ENCODE measurements around the gene ZNF407. TPM values are rescaled to one million over a fixed set of nuclear protein-coding genes. Genes with fewer than 3 reads are reported as not detected.

Gene ZNF407
- total and polyA plus RNA-seq, 9 donors: 5.3 to 22.3 (median 18.7) TPM

- H3K4me3 ChIP-seq: no peak overlapping the region
- H3K27me3 ChIP-seq: no peaks in the 10 kb centered on the region
- H3K27ac ChIP-seq: no peak overlapping the region
- H3K36me3 ChIP-seq: no peaks in the 10 kb centered on the region
- intact Hi-C loops (cut with DNase I): no loop called here
- H3K9me3 ChIP-seq: no peaks in the 10 kb centered on the region
- DNase-seq: no peak
- 89 to 92% (median 91%) methylated on average over 5 of the region's 5 CpGs for WGBS, 3 donors
- H3K4me1 ChIP-seq (ENCODE audit: insufficient read depth): peaks cover 11% of the 10 kb centered on the region
- TF ChIP-seq POLR2A (IDR thresholded peaks at IDR 0.05): no peak
- TF ChIP-seq CTCF (IDR thresholded peaks at IDR 0.05): no peak
- no peak for TF ChIP-seq EP300 (IDR thresholded peaks at IDR 0.05)
Measured at GRCh38 chr18:75008186-75008585, 410.5 kb downstream of the ZNF407 start.

GRCh38 chr18:75009296-75009695 is 411.6 kb downstream of the ZNF407 start:
- intact Hi-C loops (cut with DNase I): no loop called here
- H3K4me1 ChIP-seq (ENCODE audit: insufficient read depth): peaks cover 7% of the 10 kb centered on the region
- no peak overlapping the region for H3K4me3 ChIP-seq
- H3K27me3 ChIP-seq: no peaks in the 10 kb centered on the region
- 45 to 48% (median 47%) methylated on average over 2 of the region's 2 CpGs for WGBS, 3 donors
- H3K9me3 ChIP-seq: no peaks in the 10 kb centered on the region
- DNase-seq: no peak
- no peak overlapping the region for H3K27ac ChIP-seq
- H3K36me3 ChIP-seq: no peaks in the 10 kb centered on the region
- TF ChIP-seq CTCF (IDR thresholded peaks at IDR 0.05): no peak
- no peak for TF ChIP-seq POLR2A (IDR thresholded peaks at IDR 0.05)
- no peak for TF ChIP-seq EP300 (IDR thresholded peaks at IDR 0.05)

GRCh38 chr18:75009878-75010277 is 412.2 kb downstream of the ZNF407 start:
- TF ChIP-seq POLR2A (IDR thresholded peaks at IDR 0.05): no peak
- TF ChIP-seq CTCF (IDR thresholded peaks at IDR 0.05): no peak
- no peak for TF ChIP-seq EP300 (IDR thresholded peaks at IDR 0.05)
- no peak for DNase-seq
- Histone ChIP-seq H3K9me3 (no peaks in the 10 kb centered on the region), H3K27ac (no peak overlapping the region), H3K4me1 (ENCODE audit: insufficient read depth) (peaks cover 7% of the 10 kb centered on the region), H3K27me3 (no peaks in the 10 kb centered on the region), H3K36me3 (no peaks in the 10 kb centered on the region), H3K4me3 (no peak overlapping the region)
- 68 to 79% (median 69%) methylated on average over 4 of the region's 4 CpGs for WGBS, 3 donors
- intact Hi-C loops (cut with DNase I): no loop called here

GRCh38 chr18:75010278-75010677 is 412.6 kb downstream of the ZNF407 start:
- no peak for TF ChIP-seq CTCF (IDR thresholded peaks at IDR 0.05)
- no peak for TF ChIP-seq EP300 (IDR thresholded peaks at IDR 0.05)
- no peak for TF ChIP-seq POLR2A (IDR thresholded peaks at IDR 0.05)
- intact Hi-C loops (cut with DNase I): no loop called here
- H3K4me3 ChIP-seq: no peak overlapping the region
- H3K4me1 ChIP-seq (ENCODE audit: insufficient read depth): peaks cover 7% of the 10 kb centered on the region
- H3K9me3 ChIP-seq: no peaks in the 10 kb centered on the region
- no peaks in the 10 kb centered on the region for H3K36me3 ChIP-seq
- no peak overlapping the region for H3K27ac ChIP-seq
- no peak for DNase-seq
- 48 to 59% (median 49%) methylated on average over 3 of the region's 3 CpGs for WGBS, 3 donors
- H3K27me3 ChIP-seq: no peaks in the 10 kb centered on the region

- DNase-seq: no peak
- 24 to 46% (median 42%) methylated on average over 2 of the region's 2 CpGs for WGBS, 3 donors
- no peaks in the 10 kb centered on the region for H3K36me3 ChIP-seq
- intact Hi-C loops (cut with DNase I): no loop called here
- TF ChIP-seq CTCF (IDR thresholded peaks at IDR 0.05) (no peak), EP300 (IDR thresholded peaks at IDR 0.05) (no peak), POLR2A (IDR thresholded peaks at IDR 0.05) (no peak)
- no peaks in the 10 kb centered on the region for H3K9me3 ChIP-seq
- no peak overlapping the region for H3K27ac ChIP-seq
- no peak overlapping the region for H3K4me3 ChIP-seq
- H3K27me3 ChIP-seq: no peaks in the 10 kb centered on the region
- peaks cover 7% of the 10 kb centered on the region for H3K4me1 ChIP-seq (ENCODE audit: insufficient read depth)
Measured at GRCh38 chr18:75010689-75011088, 413.0 kb downstream of the ZNF407 start.
